SU-DHL-6 (cell line): ENCODE measurements around the gene MESD.

Experiments
- CTCF ChIP-seq: fragments of 200-600 bp; sonication (generic); IDR thresholded peaks from one replicate; pipeline ENCODE4 v1.5.1; 2017; ENCODE audit warnings: antibody characterized with exemption, mild to moderate bottlenecking, low read length, moderate library complexity; ENCODE audit not compliant: insufficient read depth, poor library complexity, severe bottlenecking
- EZH2phosphoT487 ChIP-seq: fragments of 200-600 bp; sonication (generic), shearing (Covaris generic); conservative IDR thresholded peaks from 2 replicates; pipeline ENCODE4 v1.6.1; 2018; ENCODE audit warnings: mild to moderate bottlenecking, antibody characterized with exemption, low read length, moderate library complexity, mixed read lengths

- TF ChIP-seq CTCF (no peak), EZH2phosphoT487 (no peak)
These were observed 60.4 kb downstream of the MESD start for GRCh38 chr15:80929225-80929624.
